HepG2 (cell line): ENCODE data around the gene NFKBIL1. TPM values are rescaled to one million over a fixed set of nuclear protein-coding genes. Genes with fewer than 3 reads are reported as not detected.
A peak's percentile ranks its signal among the peaks of the same experiment; 100 is the strongest.

ENCODE experiments used
- GATAD2A ChIP-seq: IDR thresholded peaks from 2 replicates; pipeline ENCODE4 v1.6.1; 2016
- GLI4 ChIP-seq: sonication (generic); formaldehyde crosslinking; IDR thresholded peaks from 2 replicates; pipeline ENCODE4 v1.5.1; 2020; ENCODE audit warnings: missing genetic modification reagents, mild to moderate bottlenecking, moderate library complexity, borderline replicate concordance
- HNF4A ChIP-seq: sonication (generic); formaldehyde crosslinking; IDR thresholded peaks from 2 replicates; pipeline ENCODE4 v1.4.0; 2020; ENCODE audit warnings: missing genetic modification reagents
- HOMEZ ChIP-seq: IDR thresholded peaks from 2 replicates; pipeline ENCODE4 v1.6.1; 2016; ENCODE audit warnings: low read depth
- MLXIP ChIP-seq: sonication (generic); formaldehyde crosslinking; IDR thresholded peaks from 2 replicates; pipeline ENCODE4 v1.9.0; 2021; ENCODE audit warnings: missing genetic modification reagents, borderline replicate concordance
- MTA1 ChIP-seq: sonication (generic); formaldehyde crosslinking; IDR thresholded peaks from 2 replicates; pipeline ENCODE4 v1.4.0; 2020; ENCODE audit warnings: missing genetic modification reagents, mild to moderate bottlenecking, borderline replicate concordance
- NR2F6 ChIP-seq, 2 experiments: IDR thresholded peaks; 2 replicates each; pipeline ENCODE4 v1.6.1; 2016; ENCODE audit warnings: antibody characterized with exemption in 1 of 2, mild to moderate bottlenecking in 1 of 2
- ONECUT2 ChIP-seq: sonication (generic); formaldehyde crosslinking; IDR thresholded peaks from 2 replicates; pipeline ENCODE4 v1.4.0; 2020; ENCODE audit warnings: missing genetic modification reagents
- PAF1 ChIP-seq: IDR thresholded peaks from 2 replicates; pipeline ENCODE4 v1.6.1; 2016; ENCODE audit warnings: missing genetic modification reagents, missing compliant biosample characterization
- TARDBP ChIP-seq: sonication (generic); formaldehyde crosslinking; IDR thresholded peaks from 2 replicates; pipeline ENCODE4 v1.8.0; 2022; ENCODE audit warnings: mild to moderate bottlenecking, missing genetic modification reagents
- ZMYM3 ChIP-seq: sonication (generic); formaldehyde crosslinking; IDR thresholded peaks from 2 replicates; pipeline ENCODE4 v1.5.1; 2020; ENCODE audit warnings: mild to moderate bottlenecking, missing genetic modification reagents
- ZNF205 ChIP-seq: IDR thresholded peaks from 2 replicates; pipeline ENCODE4 v1.6.1; 2018; ENCODE audit warnings: missing biosample characterization, missing genetic modification reagents
- ZNF3 ChIP-seq: IDR thresholded peaks from 2 replicates; pipeline ENCODE4 v1.7.0; 2017; ENCODE audit warnings: inconsistent platforms
- ZNF747 ChIP-seq: sonication (generic); formaldehyde crosslinking; IDR thresholded peaks from 2 replicates; pipeline ENCODE4 v1.8.1; 2023; ENCODE audit warnings: missing genetic modification reagents, mild to moderate bottlenecking, borderline replicate concordance
- ZNF749 ChIP-seq: sonication (generic); formaldehyde crosslinking; IDR thresholded peaks from 2 replicates; pipeline ENCODE4 v1.8.0; 2022; ENCODE audit warnings: mild to moderate bottlenecking, missing genetic modification reagents, moderate library complexity, borderline replicate concordance
- ZNF782 ChIP-seq: sonication (generic); formaldehyde crosslinking; IDR thresholded peaks from 2 replicates; pipeline ENCODE4 v1.4.0; 2020; ENCODE audit warnings: missing genetic modification reagents, mild to moderate bottlenecking, borderline replicate concordance
- ZNF891 ChIP-seq: sonication (generic); formaldehyde crosslinking; IDR thresholded peaks from 2 replicates; pipeline ENCODE4 v1.5.0; 2020; ENCODE audit warnings: mild to moderate bottlenecking, missing genetic modification reagents
- polyA plus RNA-seq, 8 experiments: library from polyadenylated mRNA; depleted of rRNA in 3 of 8; stranded (reverse) in 7 of 8; unstranded in 1 of 8; fragments of >200 nt; fragmentation: Illumina TruSeq in 4 of 8; extraction: Trizol in 4 of 8; gene quantifications; 2 replicates each; pipeline versions ENCODE4 v1.2.1 to v1.2.3, GENCODE V29; 2011 to 2016; ENCODE audit warnings: low read depth in 4 of 8, missing spikeins in 1 of 8, mixed read lengths in 1 of 8; ENCODE audit not compliant: insufficient read depth in 1 of 8
- total RNA-seq, 5 experiments: library from RNA; depleted of rRNA; stranded (reverse); fragments of >200 nt; fragmentation: Illumina TruSeq; extraction: Trizol; gene quantifications; 2 replicates each; pipeline ENCODE4 v1.2.3, GENCODE V29; 2016; ENCODE audit warnings: low read depth in 1 of 5
- TF ChIP-seq, protein P1 (sequence below): sonication (generic); formaldehyde crosslinking; IDR thresholded peaks from 2 replicates; pipeline ENCODE4 v1.4.0; 2020; ENCODE audit warnings: mild to moderate bottlenecking, missing genetic modification reagents, borderline replicate concordance
- TF ChIP-seq, protein P2 (sequence below): sonication (generic); formaldehyde crosslinking; IDR thresholded peaks from 2 replicates; pipeline ENCODE4 v1.5.1; 2020; ENCODE audit warnings: mild to moderate bottlenecking, missing genetic modification reagents, borderline replicate concordance
- TF ChIP-seq, protein P3 (sequence below): sonication (generic); formaldehyde crosslinking; IDR thresholded peaks from 2 replicates; pipeline ENCODE4 v1.4.0; 2020; ENCODE audit warnings: missing genetic modification reagents

Gene NFKBIL1
- total and polyA plus RNA-seq, 2 of the 13 experiments (the other 11 are each of a cell fraction or from before 2014, with no cell fraction given) = 9.7 to 19.5 TPM

- no peak for TF ChIP-seq ZNF749 (CRISPR knock-in tag)
- 0 out of 2 replicates have a peak, but pooled peaks have one; percentile 42 for TF ChIP-seq ZMYM3 (CRISPR knock-in tag)
- no peak for TF ChIP-seq ZNF3 (CRISPR knock-in tag)
- no peak for TF ChIP-seq PAF1 (CRISPR knock-in tag)
- TF ChIP-seq HNF4A (CRISPR knock-in tag) = peak; percentile 74
- no peak for TF ChIP-seq MLXIP (CRISPR knock-in tag)
- 0 out of 2 replicates have a peak, but pooled peaks have one; percentile 32 for TF ChIP-seq GATAD2A (CRISPR knock-in tag)
- TF ChIP-seq MTA1 (CRISPR knock-in tag) = 0 out of 2 replicates have a peak, but pooled peaks have one; percentile 31
- TF ChIP-seq ZNF747 (CRISPR knock-in tag) = no peak
- TF ChIP-seq GLI4 = no peak
- no peak for TF ChIP-seq TARDBP (CRISPR knock-in tag)
- TF ChIP-seq ZNF205 (CRISPR knock-in tag) = no peak
- TF ChIP-seq, protein P1, sequence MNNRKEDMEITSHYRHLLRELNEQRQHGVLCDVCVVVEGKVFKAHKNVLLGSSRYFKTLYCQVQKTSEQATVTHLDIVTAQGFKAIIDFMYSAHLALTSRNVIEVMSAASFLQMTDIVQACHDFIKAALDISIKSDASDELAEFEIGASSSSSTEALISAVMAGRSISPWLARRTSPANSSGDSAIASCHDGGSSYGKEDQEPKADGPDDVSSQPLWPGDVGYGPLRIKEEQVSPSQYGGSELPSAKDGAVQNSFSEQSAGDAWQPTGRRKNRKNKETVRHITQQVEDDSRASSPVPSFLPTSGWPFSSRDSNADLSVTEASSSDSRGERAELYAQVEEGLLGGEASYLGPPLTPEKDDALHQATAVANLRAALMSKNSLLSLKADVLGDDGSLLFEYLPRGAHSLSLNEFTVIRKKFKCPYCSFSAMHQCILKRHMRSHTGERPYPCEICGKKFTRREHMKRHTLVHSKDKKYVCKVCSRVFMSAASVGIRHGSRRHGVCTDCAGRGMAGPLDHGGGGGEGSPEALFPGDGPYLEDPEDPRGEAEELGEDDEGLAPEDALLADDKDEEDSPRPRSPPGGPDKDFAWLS (CRISPR knock-in tag) = no peak
- 0 out of 2 replicates have a peak, but pooled peaks have one; percentile 28 for TF ChIP-seq HOMEZ (CRISPR knock-in tag)
- TF ChIP-seq ZNF782 (CRISPR knock-in tag) = no peak
- TF ChIP-seq, protein P2, sequence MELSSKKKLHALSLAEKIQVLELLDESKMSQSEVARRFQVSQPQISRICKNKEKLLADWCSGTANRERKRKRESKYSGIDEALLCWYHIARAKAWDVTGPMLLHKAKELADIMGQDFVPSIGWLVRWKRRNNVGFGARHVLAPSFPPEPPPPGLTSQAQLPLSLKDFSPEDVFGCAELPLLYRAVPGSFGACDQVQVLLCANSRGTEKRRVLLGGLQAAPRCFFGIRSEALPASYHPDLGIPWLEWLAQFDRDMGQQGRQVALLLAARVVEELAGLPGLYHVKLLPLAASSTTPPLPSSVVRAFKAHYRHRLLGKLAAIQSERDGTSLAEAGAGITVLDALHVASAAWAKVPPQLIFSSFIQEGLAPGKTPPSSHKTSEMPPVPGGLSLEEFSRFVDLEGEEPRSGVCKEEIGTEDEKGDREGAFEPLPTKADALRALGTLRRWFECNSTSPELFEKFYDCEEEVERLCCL (CRISPR knock-in tag) = no peak
- TF ChIP-seq NR2F6 (IDR thresholded peaks at IDR 0.05) = no peak
- peak; percentile 30; the same call in 1 of the 2 replicates for TF ChIP-seq NR2F6 (CRISPR knock-in tag; IDR thresholded peaks at IDR 0.05)
- TF ChIP-seq ZNF891 = no peak
- TF ChIP-seq, protein P3, sequence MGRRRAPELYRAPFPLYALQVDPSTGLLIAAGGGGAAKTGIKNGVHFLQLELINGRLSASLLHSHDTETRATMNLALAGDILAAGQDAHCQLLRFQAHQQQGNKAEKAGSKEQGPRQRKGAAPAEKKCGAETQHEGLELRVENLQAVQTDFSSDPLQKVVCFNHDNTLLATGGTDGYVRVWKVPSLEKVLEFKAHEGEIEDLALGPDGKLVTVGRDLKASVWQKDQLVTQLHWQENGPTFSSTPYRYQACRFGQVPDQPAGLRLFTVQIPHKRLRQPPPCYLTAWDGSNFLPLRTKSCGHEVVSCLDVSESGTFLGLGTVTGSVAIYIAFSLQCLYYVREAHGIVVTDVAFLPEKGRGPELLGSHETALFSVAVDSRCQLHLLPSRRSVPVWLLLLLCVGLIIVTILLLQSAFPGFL (CRISPR knock-in tag) = no peak
- TF ChIP-seq ONECUT2 (CRISPR knock-in tag) = no peak
Observed at GRCh38 chr6:31543639-31544038, 3.8 kb upstream of the NFKBIL1 start (continued).
